ENCODE data around the gene BHLHA15.
"Not testable (repeated sequence)": the region's sequence is repeated elsewhere in the genome, so short reads cannot be mapped to it uniquely, and the experiment has no call there.

The BHLHA15 gene

DNA sequence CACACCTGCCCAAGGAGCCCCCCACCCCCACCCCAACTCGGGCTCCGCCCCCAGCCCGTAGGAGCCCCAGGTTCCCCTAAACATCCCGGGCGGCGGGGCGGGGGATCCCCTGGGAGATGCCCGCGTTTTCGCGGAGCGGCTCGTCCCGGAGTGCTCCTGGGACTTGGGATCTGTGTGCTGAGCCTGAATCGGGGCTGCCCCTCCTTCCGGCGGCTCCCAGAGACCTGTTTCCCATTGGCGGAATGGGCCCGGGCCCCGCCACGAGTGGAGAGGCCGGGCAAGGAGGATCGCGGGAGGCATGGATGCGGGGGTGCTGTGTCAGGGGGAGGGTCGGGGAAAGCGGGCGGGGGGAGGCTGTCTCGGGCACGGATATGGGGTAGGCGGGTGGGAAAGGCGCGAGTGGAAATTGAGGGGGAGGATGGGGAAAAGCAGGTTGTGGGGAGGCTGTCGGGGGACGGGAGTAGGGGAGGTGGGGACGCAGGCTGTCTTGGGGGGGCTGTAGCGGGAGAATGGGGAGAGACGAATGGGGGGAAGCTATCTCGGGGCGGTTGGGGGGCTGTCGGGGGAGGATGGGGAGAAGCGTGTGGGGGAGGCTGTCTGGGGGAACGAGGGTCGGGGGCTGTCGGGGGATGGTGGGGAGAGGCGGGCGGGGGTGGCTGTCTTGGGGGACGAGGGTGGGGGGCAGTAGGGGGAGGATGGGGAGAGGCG, 572 bp upstream of the BHLHA15 start:
- DNase-seq (ENCODE audit: low read depth in 2 of 2): no peak

DNA sequence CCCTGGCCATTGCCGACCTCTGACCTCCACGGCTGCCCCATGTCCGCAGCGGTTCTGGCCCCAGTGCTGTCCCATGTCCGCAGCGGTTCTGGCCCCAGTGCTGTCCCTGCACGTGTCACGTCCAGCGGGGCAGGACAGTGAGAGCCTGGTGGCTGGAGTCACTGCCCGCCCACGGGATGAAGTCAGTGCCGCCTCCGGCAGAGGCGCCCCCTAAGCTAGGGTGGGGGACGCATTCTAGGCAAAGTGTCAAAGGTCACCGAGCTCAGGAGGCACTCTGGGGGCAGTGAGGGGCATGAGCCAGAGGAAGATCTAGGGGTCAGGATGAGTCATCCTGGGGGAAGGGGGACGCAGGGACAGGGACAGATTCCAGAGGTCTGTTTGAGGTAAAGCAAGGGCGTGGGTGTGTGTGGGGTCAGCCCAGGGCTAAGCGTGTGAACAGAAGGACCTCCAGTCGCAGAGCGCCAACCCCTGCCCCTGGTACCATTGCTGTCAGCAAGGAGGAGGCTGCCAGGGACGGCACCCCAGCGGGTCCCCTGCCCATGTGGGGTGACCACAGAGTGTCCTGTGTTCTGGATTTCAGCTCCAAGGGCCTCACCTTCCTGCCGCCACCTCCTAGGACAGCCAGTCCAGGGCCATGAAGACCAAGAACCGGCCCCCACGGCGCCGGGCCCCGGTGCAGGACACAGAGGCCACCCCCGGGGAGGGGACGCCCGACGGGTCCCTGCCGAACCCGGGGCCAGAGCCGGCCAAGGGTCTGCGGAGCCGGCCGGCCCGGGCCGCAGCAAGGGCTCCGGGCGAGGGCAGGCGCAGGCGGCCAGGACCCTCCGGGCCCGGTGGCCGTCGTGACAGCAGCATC, 665 bp downstream of the BHLHA15 start:
- no peak for DNase-seq (ENCODE audit: low read depth in 2 of 2)

DNA sequence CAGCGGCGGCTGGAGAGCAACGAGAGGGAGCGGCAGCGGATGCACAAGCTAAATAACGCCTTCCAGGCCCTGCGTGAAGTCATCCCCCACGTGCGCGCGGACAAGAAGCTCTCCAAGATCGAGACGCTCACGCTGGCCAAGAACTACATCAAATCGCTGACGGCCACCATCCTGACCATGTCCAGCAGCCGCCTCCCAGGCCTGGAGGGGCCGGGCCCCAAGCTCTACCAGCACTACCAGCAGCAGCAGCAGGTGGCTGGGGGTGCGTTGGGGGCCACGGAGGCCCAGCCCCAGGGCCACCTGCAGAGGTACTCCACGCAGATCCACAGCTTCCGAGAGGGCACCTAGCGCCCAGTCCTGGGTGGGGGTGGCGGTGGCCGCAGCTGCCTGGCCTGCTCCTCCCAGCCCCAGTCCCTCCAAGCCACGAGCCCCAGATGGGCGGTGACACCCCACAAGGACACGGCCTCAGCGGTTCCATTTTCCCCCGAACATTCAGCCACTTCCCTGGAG, 1.3 kb downstream of the BHLHA15 start:
- DNase-seq (ENCODE audit: low read depth in 2 of 2): no peak

DNA sequence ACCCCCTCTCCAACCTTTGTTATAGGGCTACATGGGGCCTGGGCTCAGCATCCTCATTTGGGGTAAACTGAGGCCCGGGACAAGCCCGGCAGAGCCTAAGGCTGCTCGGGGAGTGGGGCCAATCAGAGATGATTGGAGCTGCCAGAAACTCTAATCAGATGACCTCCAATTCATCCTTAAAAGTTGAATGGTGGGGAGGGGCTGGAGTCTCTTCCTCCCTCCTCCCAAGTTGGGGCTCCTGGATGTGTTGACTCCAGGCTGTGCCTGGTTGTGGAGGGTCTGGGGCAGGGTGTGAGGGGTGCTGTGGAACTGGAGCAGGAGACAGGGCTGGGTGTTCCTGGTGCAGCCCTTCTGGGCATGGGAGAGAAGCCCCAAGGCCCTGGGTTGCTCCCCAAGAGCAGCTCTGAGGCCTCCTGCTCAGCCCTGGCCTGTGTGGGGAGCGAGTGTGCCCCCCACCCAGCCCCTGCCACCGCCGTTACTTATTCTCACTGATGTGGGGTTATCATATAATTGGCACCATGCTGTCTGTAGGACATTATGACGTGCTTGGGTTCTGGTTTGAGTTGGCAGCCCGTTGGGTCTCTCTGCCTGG, 2.2 kb downstream of the BHLHA15 start:
- no peak for DNase-seq (ENCODE audit: low read depth in 2 of 2)

DNA sequence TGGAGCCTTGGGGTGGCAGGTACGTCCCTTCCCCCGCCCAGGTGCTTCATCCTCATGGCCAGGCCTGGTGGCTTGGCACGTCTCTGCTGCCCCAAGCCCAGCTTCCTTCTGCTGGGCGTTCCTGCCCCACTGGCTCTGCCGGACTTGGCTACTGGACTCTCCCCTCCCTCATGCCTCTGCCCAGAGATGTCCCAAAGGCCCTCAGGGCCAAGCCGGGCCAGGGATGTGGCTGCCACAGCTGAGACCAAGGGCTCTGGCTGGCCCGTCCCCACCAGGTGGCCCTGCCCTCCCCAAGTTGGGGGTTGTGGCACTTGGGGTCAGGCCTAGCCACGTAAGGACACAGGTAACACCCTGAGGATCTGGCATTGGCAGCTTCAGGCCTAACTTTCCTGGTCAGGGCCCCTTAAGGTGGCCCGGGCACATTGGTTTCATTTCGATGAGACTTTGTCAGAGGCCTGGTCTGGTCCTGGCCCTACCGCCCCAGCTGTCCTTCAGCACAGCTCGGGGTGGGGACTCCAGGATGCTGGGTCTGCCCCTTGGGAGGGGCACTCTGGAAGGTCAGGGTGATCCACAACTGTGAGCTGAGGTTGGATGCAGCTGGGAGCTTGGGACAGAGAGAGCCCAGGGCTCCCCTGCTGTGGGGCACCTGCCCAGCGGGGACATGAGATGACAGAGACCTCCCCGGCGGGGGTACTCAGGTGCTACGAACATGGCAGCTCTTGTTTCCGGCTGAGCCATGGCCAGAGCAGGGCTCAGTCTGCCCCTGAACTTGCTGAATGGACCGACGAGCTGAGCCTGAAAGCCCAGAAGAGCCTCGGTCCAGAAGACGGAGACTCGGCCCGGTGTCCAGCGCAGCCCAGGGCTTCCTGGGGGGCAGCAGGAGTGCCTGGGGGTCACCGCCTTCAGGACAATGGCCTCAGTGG, 2.9 kb downstream of the BHLHA15 start:
- no peak for DNase-seq (ENCODE audit: low read depth in 2 of 2)

DNA sequence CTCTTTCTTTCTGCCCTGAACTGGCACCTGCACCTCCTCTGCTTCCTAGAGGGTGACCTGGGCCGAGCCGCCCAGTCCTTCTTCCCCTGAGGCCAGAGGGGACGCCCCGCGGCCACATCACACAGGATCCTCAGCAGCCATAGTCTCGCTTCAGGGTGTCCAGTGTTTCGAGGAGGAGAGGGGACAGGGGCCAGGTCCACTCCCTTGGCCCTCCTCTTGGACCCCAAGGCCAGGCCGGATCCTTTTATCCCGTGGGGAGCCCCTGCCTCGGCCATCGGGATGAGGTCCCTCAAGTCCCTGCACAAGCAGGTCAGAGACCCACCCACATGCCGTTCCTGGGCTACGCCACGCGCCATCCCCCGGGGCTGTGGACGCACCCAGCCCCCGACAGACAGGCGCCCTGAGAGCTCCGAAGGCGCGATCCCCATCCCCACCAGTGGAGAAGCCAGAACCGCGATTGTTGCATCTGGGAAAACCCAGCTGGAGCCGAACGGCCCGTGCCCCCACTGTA, 3.6 kb downstream of the BHLHA15 start:
- DNase-seq (ENCODE audit: low read depth in 2 of 2): no peak

DNA sequence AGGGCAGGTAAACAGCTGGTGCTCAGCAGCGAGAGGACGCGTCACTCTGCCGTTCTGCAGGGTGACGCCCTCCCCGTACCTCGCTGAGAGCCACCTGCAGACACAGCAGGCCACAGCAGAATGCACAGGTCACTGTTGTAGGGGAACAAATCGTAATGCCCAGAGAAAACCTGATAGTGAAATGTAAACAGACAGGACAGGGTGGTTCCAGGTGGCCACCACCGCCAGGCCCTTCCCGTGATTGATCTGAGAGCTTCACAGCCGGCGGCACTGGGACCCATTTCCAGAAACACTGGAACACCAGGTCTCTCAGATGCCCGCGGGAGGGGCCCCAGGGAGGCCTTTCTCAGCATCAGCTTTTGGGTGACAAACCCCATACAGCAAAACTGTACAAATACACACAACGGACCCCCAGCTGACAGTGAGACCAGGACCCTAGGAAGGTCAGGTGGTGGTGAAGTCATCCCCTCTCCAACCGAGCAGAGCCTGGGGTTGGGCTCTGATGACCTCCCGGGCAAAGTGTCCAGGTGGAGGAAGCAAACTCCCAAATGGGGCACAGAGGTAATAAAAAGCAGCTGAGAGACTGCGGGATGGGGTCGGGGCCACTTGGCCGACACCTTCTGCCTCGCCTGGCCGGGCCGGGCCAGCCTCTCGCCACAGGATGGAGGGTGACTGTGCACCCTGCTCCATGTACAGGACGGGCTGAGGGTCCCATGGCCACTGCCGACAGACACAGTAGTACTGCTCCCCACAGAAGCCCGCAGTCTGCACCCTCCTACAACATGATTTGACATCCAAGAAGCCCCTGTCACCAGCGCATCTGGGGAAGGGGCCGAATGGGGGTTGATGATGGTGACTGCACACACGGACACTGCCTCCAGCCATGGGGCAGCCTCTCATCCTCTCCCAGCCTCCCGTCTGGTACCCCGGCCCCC, 4.6 kb downstream of the BHLHA15 start:
- DNase-seq (ENCODE audit: low read depth in 2 of 2): no peak

DNA sequence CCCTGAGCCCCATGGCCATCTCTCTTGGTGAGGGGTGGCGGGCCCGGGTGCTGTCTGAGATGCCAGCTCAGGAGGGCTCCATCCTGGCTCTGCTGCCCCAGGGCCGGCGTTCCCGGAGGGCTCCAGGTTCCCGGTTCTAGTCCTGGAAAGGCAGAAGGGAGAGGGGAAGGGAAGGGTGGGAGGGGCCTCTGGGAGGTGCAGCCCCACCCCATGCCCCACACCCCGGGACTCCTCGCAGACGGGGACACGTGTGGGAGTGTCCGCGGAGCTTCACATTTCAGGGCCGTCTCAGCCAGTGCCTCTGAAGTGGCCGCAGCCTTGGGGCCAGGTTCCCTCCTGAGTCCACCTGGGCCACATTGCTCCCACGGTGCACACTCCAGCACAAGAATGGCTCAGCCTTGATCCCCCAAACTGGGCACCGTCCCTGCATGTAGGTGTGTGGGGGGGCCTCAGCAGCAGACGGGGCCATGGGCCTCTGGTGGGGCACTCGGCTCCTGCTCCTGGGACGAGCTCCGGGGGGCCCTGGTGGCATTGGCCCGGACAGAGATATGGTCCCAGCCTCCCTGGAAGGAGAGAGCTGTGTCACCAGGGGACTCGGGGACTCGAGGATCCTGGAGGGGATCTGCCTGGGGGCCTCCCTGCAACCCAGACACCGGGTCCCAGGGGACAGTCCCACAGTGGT, 5.8 kb downstream of the BHLHA15 start:
- no peak for DNase-seq (ENCODE audit: low read depth in 2 of 2)

DNA sequence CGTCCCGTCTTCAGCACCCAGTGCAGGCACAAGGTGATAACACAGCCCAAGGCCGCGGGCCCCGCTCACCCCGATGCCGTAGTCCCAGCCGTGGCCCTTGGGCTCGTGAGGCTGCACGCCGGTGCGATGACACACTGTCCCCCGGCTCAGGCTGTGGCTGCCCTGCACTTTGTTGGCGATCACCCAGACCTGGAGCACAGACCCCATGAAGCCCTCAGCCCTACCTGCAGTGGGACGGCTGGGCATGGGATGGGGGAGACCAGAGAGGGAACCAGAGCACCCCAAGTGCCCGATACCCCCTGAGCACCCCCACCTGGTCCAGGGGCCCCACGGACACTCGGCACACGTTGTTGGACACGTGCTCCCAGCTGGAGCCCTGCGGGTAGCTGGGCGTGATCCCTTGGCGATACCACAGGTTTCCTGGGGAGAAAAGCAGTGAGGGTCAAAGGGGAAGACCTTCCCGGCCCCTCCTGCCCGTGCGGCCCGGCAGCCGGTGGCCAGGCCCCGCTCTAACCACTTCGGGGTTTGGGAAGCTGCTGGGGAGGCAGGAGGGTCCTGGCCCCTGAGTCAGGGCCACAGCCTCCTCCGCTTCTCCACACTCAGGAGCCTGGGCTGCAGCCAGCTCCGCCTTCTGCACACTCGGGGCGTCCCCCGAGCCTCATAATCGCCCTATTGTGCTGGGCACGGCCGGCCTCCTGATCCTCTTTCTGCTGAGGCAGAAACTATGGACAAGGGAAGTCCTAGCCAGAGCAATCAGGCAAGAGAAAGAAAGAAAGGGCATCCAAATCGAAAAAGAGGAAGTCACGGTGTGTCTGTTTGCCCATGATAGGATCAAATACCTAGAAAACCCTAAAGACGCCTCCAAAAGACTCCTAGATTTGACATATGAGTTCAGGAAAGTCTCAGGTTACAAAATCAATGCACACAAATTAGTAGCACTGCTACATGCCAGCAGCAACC, 6.7 kb downstream of the BHLHA15 start:
- DNase-seq (ENCODE audit: low read depth in 2 of 2): no peak

DNA sequence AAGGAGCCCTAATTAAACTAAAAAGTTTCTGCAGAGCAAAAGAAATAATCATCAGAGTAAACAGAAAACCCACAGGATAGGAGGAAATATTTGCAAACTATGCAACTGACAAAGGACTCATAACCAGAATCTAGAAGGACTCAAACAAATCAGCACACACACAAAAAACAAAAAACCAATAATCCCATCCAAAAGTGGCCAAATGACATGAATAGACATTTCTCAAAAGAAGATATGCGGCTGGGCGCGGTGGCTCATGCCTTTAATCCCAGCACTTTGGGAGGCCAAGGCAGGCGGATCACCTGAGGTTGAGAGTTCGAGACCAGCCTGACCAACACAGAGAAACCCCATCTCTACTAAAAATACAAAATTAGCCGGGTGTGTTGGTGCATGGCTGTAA, 8.1 kb downstream of the BHLHA15 start:
- not testable (repeated sequence) for DNase-seq (ENCODE audit: low read depth in 2 of 2)

DNA sequence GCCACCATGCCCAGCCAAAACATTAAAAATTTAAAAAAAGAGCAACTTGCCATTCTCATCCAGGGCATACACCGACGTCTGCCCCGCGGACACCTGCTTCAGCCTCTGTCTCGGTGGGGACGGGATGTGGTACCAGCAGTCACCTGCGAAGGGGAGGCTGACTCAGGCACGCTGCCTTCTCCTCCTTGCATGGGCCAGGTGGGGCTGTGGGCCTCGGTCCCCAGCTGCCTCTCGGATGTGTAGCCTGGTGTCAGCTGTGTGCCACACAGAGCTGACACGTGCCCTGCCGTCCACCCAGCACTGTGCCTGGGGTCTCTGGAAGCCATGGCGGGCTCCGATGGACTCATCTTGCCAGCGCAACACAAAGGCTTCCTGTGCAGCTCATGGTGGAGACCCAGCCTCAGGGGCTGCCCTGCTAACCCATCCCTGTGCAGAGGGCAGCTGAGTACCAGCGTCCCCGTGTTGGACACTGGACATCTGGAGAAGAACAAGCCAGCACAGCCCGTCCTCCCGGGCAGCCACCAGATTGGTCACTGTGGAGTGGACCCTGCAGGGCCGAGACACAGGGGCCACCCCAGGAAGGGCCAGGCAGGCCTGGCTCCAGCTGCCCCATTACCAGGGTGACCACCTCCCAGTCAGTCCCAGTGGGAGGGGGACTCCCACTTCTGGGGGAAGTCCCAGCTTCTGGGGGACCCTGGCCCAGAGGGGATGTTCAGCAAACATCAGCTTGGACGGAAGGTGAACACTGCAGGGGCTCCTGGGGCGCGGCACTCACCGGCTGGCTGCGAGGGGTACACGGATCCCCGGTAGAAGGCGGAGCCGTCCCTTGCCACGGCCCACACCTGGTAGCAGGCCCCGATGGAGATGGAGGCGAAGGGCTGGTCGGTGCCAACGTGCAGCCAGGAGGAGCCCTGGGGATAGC, 10.6 kb downstream of the BHLHA15 start:
- no peak for DNase-seq (ENCODE audit: low read depth in 2 of 2)

DNA sequence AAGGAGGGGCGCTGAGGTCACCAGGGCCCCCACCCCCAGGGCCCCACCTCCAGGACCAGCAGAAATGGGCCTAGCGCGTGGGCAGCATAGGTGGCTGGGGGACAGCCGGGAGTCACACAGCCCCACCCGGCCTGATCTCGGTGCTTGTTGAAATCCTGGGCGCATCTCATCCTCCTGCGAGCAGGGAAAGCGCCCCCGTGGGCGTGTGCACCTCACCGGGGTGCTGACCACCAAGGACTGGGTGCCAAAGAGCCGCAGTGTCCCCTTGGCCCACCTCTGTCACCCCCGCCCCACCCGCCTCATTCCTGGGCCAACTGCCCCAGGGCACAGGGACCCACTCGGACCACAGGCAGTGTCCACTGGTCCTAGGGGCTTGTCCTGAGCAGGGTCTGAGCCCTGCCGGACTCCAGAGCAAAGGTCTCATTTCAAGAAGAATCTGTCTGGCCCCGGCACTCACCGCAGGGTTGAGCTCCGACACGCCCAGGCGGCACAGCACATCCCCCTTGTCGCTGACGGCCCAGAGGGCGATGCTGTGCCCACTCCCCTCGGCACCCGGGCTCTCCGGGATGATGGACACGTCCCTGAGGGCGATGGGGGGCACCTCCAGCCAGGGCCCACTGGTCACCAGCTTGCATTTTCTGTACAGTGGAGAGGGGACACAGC, 11.4 kb downstream of the BHLHA15 start:
- DNase-seq (ENCODE audit: low read depth in 2 of 2): no peak

DNA sequence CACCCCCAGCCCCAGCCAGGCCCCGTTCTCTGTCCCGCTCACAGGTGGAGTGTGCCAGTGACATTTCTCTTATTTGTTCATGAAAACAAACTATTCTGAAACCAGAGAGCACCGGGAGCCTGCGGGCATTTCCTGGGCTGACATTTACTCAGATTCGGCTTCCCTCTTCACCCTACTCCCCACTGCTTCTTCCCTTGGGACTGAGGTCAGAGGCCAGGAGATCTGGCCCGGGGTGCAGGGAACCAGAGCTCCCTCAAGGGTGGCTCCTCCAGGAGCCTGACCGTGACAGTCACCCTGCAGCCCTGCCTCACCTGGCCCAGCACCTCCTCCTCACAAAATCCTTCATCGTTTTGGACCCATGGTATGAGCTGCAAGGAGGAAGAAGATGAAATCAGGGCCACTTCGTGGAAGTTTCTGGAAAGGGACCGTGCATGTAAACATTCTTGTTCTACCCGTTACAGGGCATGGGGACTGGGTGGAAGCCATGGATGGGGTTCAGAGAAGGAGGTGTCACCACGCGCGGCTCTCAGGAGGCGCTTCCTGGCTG, 12.2 kb downstream of the BHLHA15 start:
- no peak for DNase-seq (ENCODE audit: low read depth in 2 of 2)

DNA sequence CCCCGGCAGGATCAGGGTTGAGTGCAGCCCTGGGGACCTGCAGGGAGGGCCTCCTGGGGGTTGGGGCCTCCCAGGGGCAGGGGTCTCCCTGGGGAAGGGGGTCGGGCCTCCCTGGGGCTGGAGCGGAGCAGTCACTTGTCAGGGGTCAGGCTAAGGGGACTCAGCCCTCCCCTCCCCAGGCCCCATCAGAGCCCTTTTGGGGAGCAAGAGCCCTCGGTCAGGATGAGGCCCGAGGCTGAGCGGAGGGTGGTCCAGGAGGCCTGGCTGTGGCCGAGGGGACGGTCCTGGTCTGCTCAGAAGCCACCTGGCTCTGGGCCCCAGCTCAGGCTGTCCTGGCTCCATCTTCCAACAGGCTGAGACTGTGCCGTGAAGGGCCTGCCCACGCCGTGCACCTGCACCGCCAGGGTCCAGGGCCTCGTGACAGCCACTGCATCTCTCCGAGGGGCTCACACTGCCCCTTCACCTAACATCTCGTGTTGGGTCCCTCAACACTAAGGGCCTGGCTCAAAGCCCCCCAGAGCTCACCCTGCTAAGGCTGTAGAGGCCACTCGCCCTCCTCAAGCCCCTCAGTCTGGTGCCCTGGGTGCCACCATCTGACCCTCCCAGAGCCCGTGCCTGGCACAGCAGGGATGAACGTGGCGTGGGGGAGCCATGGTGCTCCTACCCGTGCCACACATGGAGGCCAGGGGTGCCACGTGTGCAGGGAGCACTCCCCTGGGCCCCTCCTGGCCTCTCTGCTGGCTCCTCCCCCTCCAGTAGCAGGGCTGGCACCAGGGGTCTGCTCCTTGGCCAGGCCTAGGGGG, 12.9 kb downstream of the BHLHA15 start:
- no peak for DNase-seq (ENCODE audit: low read depth in 2 of 2)

DNA sequence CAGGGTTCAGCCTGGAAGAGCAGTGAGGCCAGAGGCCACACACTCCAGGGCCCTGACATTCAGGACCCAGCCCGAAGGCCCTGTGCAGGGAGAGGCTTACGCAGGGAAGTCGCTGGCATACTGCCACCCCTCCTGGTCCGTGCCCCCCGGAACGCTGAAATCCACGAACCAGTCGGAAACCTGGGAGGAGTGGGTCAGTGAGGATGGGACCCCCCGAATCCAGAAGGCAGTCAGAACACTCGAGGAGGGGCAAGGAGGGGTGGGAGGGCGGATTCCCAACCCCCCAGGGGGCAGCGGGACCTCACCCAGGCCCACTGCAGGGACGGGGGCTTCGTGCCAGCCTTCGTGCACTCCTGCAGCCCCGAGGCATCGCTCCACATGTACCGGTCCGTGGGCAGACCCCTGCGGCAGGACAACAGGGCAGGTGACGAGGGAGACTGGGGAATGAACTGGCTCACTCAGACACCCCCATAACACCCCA, 13.5 kb downstream of the BHLHA15 start:
- no peak for DNase-seq (ENCODE audit: low read depth in 2 of 2)

All from stimulated activated CD8-positive, alpha-beta memory T cell treated with anti-CD3 and anti-CD28 coated beads, Interleukin-15, amount 100 ng/mL, for 4 hours (primary cell).